HFF-Myc (cell line): ENCODE data around the gene TWIST1.

Experiments used
- DNase-seq: peaks from one replicate; pipeline ENCODE4 v3.0.0-alpha.2; 2011; ENCODE audit warnings: low read depth; ENCODE audit errors: extremely low read depth
- H3K4me3 ChIP-seq: replicated peaks from 2 replicates; pipeline ENCODE4 v1.5.1; 2011; ENCODE audit warnings: low read depth, mild to moderate bottlenecking, control low read depth, low read length
- CTCF ChIP-seq: IDR thresholded peaks from 2 replicates; pipeline ENCODE4 v1.5.1; 2012; ENCODE audit warnings: mild to moderate bottlenecking, low read depth, low read length, control low read depth; ENCODE audit errors: missing control alignments

TWIST1 gene

DNA sequence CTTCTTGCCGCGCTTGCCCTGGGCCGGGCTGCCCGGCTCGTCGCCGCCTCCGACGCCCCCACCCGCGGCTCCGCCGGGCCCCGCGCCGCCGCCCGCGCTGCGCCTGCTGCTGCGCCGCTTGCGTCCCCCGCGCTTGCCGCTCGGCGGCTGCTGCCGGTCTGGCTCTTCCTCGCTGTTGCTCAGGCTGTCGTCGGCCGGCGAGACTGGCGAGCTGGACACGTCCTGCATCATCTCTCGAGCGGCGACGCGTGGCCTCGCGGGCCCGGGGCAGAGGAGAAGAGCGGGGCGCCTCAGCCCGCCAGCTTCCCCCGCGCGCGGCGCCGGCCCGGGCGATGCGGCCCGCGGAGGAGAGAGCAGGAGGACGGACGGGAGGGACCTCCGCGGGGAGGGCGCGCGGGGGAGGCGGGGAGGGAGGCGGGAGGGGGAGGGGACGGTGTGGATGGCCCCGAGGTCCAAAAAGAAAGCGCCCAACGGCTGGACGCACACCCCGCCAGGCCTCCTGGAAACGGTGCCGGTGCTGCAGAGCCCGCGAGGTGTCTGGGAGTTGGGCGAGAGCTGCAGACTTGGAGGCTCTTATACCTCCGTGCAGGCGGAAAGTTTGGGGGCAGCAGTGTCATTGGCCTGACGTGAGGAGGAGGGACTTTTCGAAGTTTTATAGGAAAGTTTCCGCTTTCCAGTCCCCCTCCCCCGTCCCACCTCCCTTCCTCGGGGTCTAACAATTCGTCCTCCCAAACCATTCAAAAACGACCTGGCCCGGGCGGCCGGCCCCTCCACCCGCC lies at the start of gene TWIST1:
Gene TWIST1, minus strand, starts transcription at position 546 of the 779 bp plus-strand sequence. Its CDS starts 315 bp downstream, at position 231.
- peak; percentile 94 for DNase-seq
- TF ChIP-seq CTCF = no peak
- H3K4me3 ChIP-seq = peak within 1 kb of the TSS; percentile 94

GRCh38 chr7:19161671-19162070 lies 44.2 kb upstream of the TWIST1 start:
- DNase-seq = no peak
- H3K4me3 ChIP-seq = no peak overlapping the region
- no peak for TF ChIP-seq CTCF

GRCh38 chr7:19146699-19147098 lies 29.3 kb upstream of the TWIST1 start:
- H3K4me3 ChIP-seq = no peak overlapping the region
- no peak for TF ChIP-seq CTCF
- DNase-seq = peak; percentile 5

DNA sequence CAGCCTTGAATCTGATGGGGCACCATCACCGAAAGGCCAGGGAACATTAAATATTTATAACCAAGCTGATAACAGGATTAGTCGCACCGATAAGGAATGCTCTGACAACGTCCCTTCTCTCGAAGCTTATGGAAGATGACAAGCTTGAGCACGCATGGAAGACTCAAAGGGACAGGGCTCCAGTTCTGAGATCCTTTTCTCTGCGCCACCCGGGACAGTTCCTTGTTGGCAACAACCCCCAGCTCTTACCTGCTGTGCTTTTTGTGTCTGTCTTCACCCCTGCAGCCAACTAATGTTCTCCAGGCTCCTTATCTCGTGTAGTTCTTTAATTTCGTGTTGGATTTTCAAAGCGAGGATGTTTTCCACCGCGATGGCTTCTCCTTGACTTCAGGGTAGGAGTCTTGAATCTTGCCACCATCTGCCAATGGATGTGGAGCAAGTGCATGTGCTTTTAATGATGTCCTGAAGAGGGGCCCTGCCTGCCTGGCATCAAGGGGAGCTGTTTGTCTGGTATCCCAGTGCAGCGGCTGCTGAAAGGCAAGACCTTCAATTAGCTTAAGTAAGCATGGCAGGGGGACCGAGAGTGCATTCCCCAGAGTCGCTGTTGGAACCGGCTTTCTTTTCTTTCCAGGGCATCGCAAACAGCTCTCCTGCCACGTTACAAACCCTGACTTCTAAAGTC lies 28.1 kb upstream of the TWIST1 start:
- no peak overlapping the region for H3K4me3 ChIP-seq

GRCh38 chr7:19144661-19145433 lies 27.4 kb upstream of the TWIST1 start, which contains the start of gene FERD3L:
TSS of gene FERD3L (minus strand) at chr7:19145421. CDS start at chr7:19145362, 59 bp downstream.
- DNase-seq = no peak
- no peak within 1 kb of the TSS for H3K4me3 ChIP-seq

More for the DNA sequence above, 28.1 kb upstream of the TWIST1 start:
- TF ChIP-seq CTCF = no peak
- no peak for DNase-seq

More at GRCh38 chr7:19144661-19145433, 27.4 kb upstream of the TWIST1 start, which contains the start of gene FERD3L:
- no peak for TF ChIP-seq CTCF
